HG03460 (cell line): ENCODE data around the gene ANAPC15.

ENCODE experiments used
- ATAC-seq: cut with Tn5 transposase; IDR thresholded peaks from one replicate; pipeline ENCODE4 v1.9.1; 2021; ENCODE audit not compliant: unreplicated experiment

Gene ANAPC15

GRCh38 chr11:72125956-72126355 lies 13.5 kb upstream of the ANAPC15 start:
- ATAC-seq: no peak

DNA sequence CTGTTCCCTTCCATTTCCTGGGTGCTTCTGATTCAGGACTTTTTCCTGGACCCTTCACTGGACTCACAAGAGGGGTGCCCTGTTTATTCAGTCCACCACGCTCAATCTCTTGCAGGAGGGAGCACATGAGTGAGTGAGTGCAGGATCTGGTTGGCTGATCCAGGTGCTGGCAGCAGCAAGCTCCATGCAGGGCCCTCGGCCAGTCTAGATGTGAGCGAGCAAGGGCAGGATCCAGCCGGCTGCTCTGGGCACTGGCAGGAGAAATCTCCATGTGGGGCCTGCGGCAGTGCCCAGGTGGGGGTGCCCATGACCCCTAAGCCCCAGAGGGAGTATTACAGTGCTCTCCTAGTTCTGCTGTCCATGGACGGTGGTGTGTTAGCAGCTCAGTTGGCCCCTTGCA lies 11.6 kb upstream of the ANAPC15 start:
- no peak for ATAC-seq

DNA sequence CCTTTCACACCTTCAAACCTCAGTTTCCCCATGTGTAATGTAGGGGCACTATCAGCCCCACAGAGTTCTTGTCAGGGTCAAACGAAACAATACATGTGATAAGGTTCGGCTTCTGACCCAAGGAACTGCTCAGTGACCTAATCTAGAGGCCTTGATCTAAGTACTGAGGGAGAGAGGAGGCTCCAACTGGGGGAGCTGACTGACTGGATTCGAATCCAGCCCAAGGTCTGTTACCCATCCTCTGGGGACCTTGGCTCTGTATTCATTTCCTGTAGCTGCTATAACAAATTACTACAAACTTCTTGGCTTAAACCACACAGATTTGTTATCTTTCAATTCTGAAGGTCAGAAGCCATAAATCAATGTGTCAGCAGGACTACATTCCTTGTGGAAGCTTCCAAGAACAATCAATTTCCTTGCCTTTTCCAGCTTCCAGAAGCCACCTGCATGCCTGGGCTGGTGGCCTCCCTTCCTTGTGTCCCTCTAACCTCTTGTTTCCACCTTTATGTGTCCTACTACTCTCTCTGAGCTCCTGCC lies 10.7 kb upstream of the ANAPC15 start:
- no peak for ATAC-seq

- no peak for ATAC-seq
Observed at GRCh38 chr11:72122607-72123006, 10.1 kb upstream of the ANAPC15 start.

DNA sequence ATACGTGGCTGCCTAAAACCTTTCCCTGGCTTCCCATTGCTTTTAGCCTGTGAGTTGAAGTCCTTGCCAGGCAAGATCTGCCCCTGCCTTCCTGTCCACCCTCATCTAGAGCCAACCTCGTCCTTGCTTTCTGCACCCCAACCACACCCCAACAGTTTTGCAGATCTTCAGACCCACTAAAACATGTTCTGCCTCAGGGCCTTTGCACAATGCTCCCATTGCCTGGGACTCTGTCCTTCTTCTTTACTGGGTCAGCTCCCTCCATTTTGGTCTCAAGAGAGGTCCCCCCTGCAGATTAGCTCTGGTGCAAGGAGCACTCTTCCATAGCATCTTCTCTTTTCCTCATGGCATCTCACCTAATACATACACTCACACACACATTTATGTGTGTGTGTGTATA lies 8.4 kb upstream of the ANAPC15 start:
- no peak for ATAC-seq

- ATAC-seq: no peak
Observed at GRCh38 chr11:72119198-72119597, 6.7 kb upstream of the ANAPC15 start.

GRCh38 chr11:72116019-72116755 lies 3.7 kb upstream of the ANAPC15 start:
- ATAC-seq: no peak

DNA sequence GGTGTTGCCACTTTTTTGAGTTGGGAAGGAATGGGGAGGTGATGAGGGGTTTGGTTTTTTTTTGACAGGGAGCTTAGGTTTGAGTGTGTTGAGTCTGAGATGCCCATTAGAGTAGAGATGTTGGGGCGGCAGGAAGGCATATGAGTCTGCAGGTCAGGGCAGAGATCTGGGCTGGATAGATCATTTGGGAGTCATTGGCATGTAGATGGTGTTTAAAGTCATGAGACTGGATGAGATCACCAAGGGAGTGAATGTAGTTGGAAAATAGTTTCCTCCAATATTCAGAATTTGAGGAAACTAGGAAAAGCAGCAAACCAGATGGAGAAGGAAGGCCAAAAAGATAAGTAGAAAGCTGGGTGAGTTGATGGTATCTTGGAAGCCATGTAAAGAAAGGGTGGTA lies 2.1 kb upstream of the ANAPC15 start:
- no peak for ATAC-seq

DNA sequence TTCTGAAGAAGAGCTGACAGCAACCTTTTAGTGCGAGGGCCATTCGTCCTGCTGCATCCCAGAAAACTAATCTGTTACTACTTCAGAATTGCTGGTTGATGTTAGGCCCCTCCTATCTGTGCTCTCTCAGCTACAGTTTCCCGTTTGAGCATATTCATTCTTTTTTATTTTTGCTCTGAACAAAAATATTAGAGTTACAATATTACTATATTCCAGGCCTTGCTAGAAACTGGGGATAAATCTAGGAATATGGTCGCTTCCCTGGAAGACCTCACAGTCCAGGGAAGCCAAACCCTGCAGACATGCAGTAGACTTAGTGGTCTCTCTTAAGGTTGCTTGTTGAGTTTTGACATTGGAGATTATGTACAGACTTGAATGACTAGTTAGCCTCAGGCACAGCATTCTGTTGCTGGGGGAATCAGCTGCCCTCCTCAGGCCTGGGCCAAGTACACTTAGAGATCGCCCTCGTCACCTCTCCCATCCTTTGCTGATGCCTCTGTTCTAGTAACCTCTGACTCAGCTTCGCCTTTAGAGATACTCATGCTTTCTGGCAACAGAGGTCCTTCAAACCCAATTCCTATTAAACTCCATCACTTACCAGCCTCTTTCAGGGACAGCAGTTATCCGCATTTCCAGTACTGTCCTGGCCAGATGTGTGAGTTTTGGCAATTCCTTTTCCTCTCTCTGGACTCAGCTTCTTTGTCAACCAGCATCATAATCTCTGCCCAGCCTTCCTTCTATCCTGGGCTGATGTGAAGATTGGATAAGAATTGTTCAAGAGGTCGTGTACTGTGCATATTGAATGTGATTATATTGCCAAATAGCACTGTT lies 698 bp upstream of the ANAPC15 start:
- ATAC-seq: no peak

GRCh38 chr11:72111300-72112142 lies 974 bp downstream of the ANAPC15 start:
- ATAC-seq: no peak

DNA sequence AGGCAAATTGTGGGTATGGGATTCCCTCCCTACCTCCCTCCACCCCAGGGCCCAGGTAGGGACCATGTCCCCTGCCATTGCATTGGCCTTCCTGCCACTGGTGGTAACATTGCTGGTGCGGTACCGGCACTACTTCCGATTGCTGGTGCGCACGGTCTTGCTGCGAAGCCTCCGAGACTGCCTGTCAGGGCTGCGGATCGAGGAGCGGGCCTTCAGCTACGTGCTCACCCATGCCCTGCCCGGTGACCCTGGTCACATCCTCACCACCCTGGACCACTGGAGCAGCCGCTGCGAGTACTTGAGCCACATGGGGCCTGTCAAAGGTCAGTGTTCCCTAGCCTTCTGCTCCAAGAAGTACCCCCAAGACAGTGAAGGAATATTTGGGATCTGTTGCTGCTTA lies 6.6 kb downstream of the ANAPC15 start, which contains the start of gene TOMT:
Gene TOMT, plus strand, starts transcription at position 37 of the 400 bp plus-strand sequence. Its CDS starts 28 bp downstream, at position 65.
- ATAC-seq: no peak

- no peak for ATAC-seq
Observed at GRCh38 chr11:72103754-72104167, 8.7 kb downstream of the ANAPC15 start.

GRCh38 chr11:72102946-72103753 lies 9.3 kb downstream of the ANAPC15 start, which contains the start of gene LAMTOR1:
Gene LAMTOR1 (minus strand): TSS chr11:72103297. CDS start chr11:72103224, 73 bp downstream.
- peak; percentile 90 for ATAC-seq

DNA sequence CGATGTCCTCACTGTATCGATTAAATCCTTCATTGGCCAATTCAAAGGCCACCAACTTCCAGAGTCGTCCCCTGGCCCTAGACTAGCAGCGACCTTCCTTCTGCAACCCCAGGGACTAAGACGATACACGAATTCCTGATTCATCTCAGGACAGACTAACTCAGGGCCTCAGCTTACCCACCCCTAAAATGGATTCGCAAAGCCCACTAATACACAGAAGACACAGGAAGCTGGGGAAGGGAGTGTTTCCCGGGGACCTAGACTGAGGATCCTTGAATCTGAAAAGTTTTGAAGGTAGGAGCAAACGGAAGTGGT lies 9.9 kb downstream of the ANAPC15 start:
- peak; percentile 22 for ATAC-seq

- ATAC-seq: no peak
Observed at GRCh38 chr11:72102162-72102561, 10.3 kb downstream of the ANAPC15 start.

DNA sequence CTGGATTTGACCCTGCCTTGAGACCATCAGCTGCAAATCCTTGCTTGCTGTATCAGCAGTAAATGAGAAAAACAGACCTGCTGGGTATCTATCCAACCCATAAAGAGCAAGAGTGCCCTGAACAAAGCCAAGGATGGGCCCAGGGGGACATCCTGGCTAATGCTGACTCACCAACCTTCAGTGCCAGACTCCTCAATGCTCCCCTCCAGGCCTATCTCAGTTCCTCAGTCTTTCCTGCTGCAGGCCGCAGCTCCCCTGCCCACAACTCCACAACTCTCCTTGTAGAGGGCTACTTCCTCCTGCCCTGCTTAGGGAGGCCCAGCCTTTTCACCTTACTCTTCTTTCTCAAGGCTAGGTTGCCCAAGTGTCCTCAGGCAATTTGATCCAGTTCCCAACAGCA lies 12.0 kb downstream of the ANAPC15 start:
- no peak for ATAC-seq

DNA sequence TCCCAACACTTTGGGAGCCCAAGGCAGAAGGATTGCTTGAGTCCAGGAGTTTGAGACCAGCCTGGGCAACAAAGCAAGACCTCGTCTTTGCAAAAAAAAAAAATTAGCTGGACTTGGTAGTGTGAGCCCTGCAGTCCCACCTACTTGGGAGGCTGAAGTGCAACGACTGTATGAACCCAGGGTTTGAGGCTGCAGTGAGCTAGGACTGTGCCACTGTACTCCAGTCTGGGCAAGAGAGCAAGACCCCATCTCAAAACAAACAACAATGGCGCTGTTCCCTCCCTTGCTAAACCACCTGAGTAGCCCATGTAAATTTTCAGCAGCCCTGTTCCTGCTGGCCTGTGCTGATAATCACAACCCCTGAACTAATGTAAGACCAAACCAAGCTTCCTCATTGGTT lies 12.5 kb downstream of the ANAPC15 start:
- no peak for ATAC-seq

DNA sequence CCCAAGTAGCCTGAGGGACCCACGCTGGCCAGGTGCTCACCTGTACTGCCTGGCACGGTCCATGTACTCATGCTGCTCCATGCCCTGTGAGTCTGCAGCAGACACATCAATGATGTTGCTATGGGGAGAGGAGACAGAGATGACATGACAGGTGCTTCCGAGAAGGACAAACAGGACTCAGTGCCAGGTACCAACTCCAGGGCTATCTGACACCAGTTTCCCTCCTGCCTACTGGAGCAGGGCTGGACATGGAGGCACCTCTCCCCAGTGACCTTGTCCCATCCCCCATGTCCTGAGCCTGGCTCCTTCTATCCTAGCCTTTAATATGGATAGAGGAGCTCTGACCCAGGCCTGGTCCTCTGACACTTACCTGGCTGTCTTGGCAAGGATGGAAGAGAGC lies 13.8 kb downstream of the ANAPC15 start:
- ATAC-seq: no peak

- ATAC-seq: no peak
Observed at GRCh38 chr11:72091292-72091691, 21.2 kb downstream of the ANAPC15 start.

DNA sequence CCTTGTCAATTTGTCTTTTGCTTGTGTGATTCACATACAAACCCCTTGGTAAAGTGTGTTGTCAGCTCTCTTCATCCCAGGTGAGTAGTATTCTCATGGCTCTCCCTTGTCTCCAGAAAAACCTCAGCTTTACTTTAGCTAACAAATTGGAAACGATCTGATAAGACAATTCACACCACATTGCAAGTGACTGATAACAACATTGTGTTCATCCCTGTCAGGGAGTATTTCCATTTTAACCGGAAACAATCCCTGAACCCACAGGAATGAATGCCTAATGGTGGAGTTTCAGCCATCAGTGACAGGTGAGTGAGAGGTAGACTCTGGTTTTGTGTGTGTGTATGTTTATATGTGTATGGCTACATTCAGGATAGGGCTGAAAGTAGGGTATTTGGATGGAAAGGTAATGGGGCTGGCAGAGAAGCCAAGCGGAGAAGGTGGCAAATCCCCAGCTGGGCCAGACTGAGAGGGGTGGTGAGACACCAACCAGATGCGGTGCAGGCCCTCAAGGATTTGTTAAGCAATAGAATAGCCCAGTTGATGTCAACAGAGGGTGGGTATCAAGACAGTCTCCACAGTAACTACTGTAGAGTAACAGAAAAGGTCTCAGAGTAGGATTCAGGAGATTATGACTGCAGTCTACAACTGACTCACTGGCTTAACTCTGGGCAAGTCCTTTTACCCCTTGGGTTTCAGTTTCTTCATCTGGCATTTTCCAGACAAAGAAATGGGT lies 24.3 kb downstream of the ANAPC15 start:
- ATAC-seq: no peak
